Adrenal gland (tissue), 12 donors: ENCODE measurements around the gene KLHL2. TPM values are rescaled to one million over a fixed set of nuclear protein-coding genes. Genes with fewer than 3 reads are reported as not detected.

Source experiments
- DNase-seq, 7 donors: peaks; one replicate each; pipeline ENCODE4 v3.0.0-alpha.2; 2019 to 2020
- H3K27ac ChIP-seq, 5 donors: fragments of 200-600 bp; sonication (generic) in 4 of 5; 1 replicate in 3 of 5; 2 replicates in 2 of 5; pipeline versions ENCODE4 v1.5.1 to v1.8.0; 2016 to 2020; ENCODE audit warnings: mild to moderate bottlenecking in 1 of 5
- H3K27me3 ChIP-seq: fragments of 200-600 bp; 2 replicates; pipeline ENCODE4 v1.8.0; 2021
- H3K36me3 ChIP-seq, 2 donors: fragments of 200-600 bp; replicated peaks in 1 of 2; 1 replicate in 1 of 2; 2 replicates in 1 of 2; pipeline versions ENCODE4 v1.5.1 to v1.8.0; 2018 to 2022
- H3K4me1 ChIP-seq, 2 donors: fragments of 200-600 bp; replicated peaks in 1 of 2; 1 replicate in 1 of 2; 2 replicates in 1 of 2; pipeline versions ENCODE4 v1.5.1 to v1.8.0; 2018 to 2021
- H3K4me3 ChIP-seq, 4 donors: fragments of 200-600 bp; sonication (generic) in 3 of 4; one replicate each; pipeline ENCODE4 v1.5.1; 2016 to 2018
- H3K9me3 ChIP-seq, 3 donors: fragments of 200-600 bp; sonication (generic) in 1 of 3; replicated peaks in 1 of 3; 1 replicate in 2 of 3; 2 replicates in 1 of 3; pipeline versions ENCODE4 v1.5.1 to v1.8.0; 2016 to 2021
- POLR2A ChIP-seq, 2 donors: fragments of 450-650 bp; IDR thresholded peaks; one replicate each; pipeline ENCODE4 v1.6.1; 2017; ENCODE audit warnings: antibody characterized with exemption in 2 of 2, mild to moderate bottlenecking in 2 of 2, moderate library complexity in 1 of 2
- WGBS, 4 donors: extraction: QIAGEN DNeasy Blood & Tissue Kit in 2 of 4; methylation state at CpG; one replicate each; pipeline versions ENCODE4 v1.1.5 to v1.1.7; 2013 to 2017; 5-methylcytosine and 5-hydroxymethylcytosine counted together
- intact Hi-C, 2 donors: fragments of 100-400 bp; cut with DNase I; formaldehyde crosslinking; loops; one replicate each; pipeline versions ENCODE4 v1.14.1 to v1.15.0; 2022 to 2023
- polyA plus RNA-seq, 3 donors: library from polyadenylated mRNA; stranded (reverse); fragments of 200-250 nt in 2 of 3; fragments of 350-450 nt in 1 of 3; fragmentation: Illumina TruSeq in 1 of 3; extraction: RNeasy Lipid Tissue Mini Kit (QIAGEN cat#74804) in 1 of 3; gene quantifications; one replicate each; pipeline ENCODE4 v1.2.3, GENCODE V29; 2013 to 2014
- total RNA-seq, 9 donors: library from RNA; depleted of rRNA in 4 of 9; stranded (reverse); fragments of >200 nt in 4 of 9; fragments of 120-200 nt in 1 of 9; fragmentation: NEBNext Ultra II Directional in 1 of 9; extraction: Animal tissue kit (Norgen Biotek cat#: 25700) in 1 of 9; gene quantifications; one replicate each; pipeline versions ENCODE4 v1.1.0 to v1.2.4, GENCODE V29; 2013 to 2023
- TF ChIP-seq, protein P1 (sequence below), 6 experiments: fragments of 450-650 bp in 4 of 6; fragments of 200-600 bp in 2 of 6; sonication (generic) in 1 of 6; IDR thresholded peaks; 1 replicate in 5 of 6; 2 replicates in 1 of 6; pipeline versions ENCODE4 v1.5.1 to v1.8.0; 2016 to 2021; ENCODE audit warnings: antibody characterized with exemption in 6 of 6, mild to moderate bottlenecking in 2 of 6, moderate library complexity in 1 of 6
- donor health status: healthy with polysubstance abuse.
- donor health status: Bipolar disorder and iron deficiency.
- donor health status: DM: yes; HTN: yes; CAD: no.
- donor health status: DM: no; HTN: no; CAD: no.
- donor health status: DM: no; HTN: no; CAD: no.
- donor health status: DM: yes; HTN: yes; CAD: no.

Gene KLHL2
- total and polyA plus RNA-seq, 12 donors: 9.7 to 45.5 (median 25.2) TPM

DNA sequence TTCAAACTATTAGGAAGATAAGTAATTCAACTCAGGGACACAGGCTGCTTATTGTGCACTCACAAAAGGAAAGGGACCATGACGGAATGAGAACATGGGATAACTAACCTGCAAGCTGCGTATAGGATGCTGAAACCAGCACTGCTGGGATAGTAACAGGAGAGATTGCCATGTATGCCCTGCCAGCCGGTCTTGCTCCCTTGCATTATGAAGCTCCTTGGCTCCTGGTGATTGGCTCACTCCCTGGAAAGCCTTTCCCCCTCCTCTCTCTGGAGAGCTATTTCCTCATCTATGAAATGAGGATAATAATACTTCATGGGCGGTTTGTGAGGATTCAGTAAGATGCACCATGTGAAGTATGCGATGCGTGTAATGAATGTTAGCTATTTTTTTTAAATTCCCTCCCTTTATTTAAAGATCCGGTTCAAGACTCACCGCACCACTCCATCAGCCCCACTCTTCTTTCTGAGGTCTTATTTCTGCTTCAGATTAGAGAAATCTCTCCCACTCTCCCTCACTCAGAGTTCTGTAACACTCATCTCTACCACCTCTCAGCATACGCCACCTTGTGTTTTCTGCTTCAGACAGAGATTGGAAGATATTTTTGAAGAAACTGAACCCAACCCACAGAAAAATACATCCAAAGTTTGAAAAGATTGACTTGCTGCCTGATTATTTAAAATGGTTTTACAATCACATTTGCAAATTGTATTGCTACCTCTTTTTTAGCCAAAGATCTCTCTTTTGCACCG, 138.5 kb downstream of the KLHL2 start:
- no peak overlapping the region for H3K27ac ChIP-seq
- intact Hi-C loops: loop anchor here in 1 of 2 donors (10.0 kb wide), 1 partner anchor 211 kb away; no protein-coding TSS in a partner anchor
- WGBS, 4 donors: 69 to 81% (median 76%) methylated on average over 10 of the region's 10 CpGs

GRCh38 chr4:165347647-165348569, 140.5 kb downstream of the KLHL2 start:
- no peak for DNase-seq
- 83 to 97% (median 93%) methylated on average over 3 of the region's 3 CpGs for WGBS, 4 donors
- H3K4me3 ChIP-seq: no peak overlapping the region
- no peak overlapping the region for H3K27ac ChIP-seq
- H3K9me3 ChIP-seq: no peaks in the 10 kb centered on the region
- TF ChIP-seq, protein P1, sequence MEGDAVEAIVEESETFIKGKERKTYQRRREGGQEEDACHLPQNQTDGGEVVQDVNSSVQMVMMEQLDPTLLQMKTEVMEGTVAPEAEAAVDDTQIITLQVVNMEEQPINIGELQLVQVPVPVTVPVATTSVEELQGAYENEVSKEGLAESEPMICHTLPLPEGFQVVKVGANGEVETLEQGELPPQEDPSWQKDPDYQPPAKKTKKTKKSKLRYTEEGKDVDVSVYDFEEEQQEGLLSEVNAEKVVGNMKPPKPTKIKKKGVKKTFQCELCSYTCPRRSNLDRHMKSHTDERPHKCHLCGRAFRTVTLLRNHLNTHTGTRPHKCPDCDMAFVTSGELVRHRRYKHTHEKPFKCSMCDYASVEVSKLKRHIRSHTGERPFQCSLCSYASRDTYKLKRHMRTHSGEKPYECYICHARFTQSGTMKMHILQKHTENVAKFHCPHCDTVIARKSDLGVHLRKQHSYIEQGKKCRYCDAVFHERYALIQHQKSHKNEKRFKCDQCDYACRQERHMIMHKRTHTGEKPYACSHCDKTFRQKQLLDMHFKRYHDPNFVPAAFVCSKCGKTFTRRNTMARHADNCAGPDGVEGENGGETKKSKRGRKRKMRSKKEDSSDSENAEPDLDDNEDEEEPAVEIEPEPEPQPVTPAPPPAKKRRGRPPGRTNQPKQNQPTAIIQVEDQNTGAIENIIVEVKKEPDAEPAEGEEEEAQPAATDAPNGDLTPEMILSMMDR (IDR thresholded peaks at IDR 0.05): no peak
- H3K27me3 ChIP-seq: no peaks in the 10 kb centered on the region
- no peaks in the 10 kb centered on the region for H3K36me3 ChIP-seq
- intact Hi-C loops: loop anchor here in 1 of 2 donors (10.0 kb wide), 1 partner anchor 213 kb away; no protein-coding TSS in a partner anchor
- no peaks in the 10 kb centered on the region for H3K4me1 ChIP-seq

More for the DNA sequence above, 138.5 kb downstream of the KLHL2 start:
- Histone ChIP-seq H3K36me3 (peaks cover 0 to 17% of the 10 kb centered on the region in 2 donors), H3K4me1 (no peaks in the 10 kb centered on the region), H3K27me3 (no peaks in the 10 kb centered on the region), H3K4me3 (no peak overlapping the region), H3K9me3 (no peaks in the 10 kb centered on the region)
- no peak for TF ChIP-seq POLR2A (IDR thresholded peaks at IDR 0.05)
- TF ChIP-seq, protein P1 (IDR thresholded peaks at IDR 0.05): peak in 1 of 6 experiments; percentile 22
- no peak for DNase-seq

DNA sequence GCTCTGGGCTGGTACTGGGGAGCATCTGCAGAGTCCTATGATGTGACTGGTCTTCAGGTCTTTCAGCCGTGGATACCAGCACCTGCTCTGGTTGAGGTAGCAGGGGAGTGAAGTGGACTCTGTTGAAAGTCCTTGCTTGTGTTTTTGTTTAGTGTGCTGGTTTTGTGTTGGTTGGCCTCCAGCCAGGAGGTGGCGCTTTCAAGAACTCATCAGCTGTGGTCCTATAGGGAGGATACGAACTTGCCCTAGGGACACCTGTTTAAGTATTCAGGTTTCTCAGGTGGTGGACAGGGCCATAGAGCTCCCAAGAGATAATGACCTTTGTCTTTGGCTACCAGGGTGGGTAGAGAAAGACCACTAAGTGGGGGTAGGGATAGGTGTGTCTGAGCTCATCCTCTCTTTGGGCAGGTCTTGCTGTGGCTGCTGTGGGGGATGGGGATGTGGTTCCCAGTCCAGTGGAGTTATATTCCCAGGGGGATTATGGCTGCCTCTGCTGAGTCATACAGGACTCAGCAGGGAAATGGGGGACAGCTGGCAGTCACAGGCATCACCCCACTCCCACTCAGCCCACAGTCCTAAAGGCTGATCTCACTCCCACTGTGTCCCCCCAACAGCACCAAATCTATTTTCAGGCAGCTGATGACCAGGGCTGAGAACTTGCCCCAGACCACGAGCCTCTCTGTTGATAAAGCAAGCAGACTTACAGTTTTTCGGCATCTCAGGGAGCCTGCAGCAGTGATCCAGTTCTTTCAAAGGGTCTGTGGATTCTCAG, 144.2 kb downstream of the KLHL2 start:
- Histone ChIP-seq H3K36me3 (no peaks in the 10 kb centered on the region), H3K4me3 (no peak overlapping the region), H3K4me1 (no peaks in the 10 kb centered on the region), H3K27me3 (no peaks in the 10 kb centered on the region), H3K27ac (no peak overlapping the region), H3K9me3 (no peaks in the 10 kb centered on the region)
- TF ChIP-seq, protein P1 (IDR thresholded peaks at IDR 0.05): no peak
- no peak for TF ChIP-seq POLR2A (IDR thresholded peaks at IDR 0.05)
- intact Hi-C loops: loop anchor here (10.0 kb wide), 1 partner anchor 113 kb away; no protein-coding TSS in a partner anchor
- no peak for DNase-seq
- 84 to 87% (median 86%) methylated on average over 4 to 5 of the region's 5 CpGs for WGBS, 4 donors
